GM19372 (cell line): ENCODE measurements around the gene NEK6.

ENCODE experiments used
- ATAC-seq: cut with Tn5 transposase; IDR thresholded peaks from one replicate; pipeline ENCODE4 v1.9.1; 2021; ENCODE audit warnings: mild to moderate bottlenecking, low read depth, moderate library complexity; ENCODE audit not compliant: unreplicated experiment

Gene NEK6

DNA sequence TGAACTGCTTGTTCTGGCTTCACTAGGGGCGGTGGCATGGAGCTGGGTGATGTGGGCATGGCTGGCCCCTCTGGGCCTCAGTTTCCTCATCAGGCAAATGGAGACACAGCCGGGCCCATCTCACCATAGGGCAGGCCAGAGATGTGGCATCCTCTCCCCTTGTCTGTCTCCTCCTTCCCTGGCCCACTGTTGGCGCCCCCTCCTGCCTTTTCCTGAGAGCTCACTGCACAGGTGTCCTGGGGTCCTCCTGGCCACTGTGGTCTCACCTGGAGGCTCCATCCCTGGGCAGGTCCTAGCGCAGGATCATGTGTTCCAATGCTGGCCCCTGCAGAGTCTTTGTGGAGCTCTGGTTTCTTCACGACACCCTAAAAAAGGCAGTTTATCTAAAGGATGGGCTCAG lies 53.5 kb downstream of the NEK6 start:
- no peak for ATAC-seq

DNA sequence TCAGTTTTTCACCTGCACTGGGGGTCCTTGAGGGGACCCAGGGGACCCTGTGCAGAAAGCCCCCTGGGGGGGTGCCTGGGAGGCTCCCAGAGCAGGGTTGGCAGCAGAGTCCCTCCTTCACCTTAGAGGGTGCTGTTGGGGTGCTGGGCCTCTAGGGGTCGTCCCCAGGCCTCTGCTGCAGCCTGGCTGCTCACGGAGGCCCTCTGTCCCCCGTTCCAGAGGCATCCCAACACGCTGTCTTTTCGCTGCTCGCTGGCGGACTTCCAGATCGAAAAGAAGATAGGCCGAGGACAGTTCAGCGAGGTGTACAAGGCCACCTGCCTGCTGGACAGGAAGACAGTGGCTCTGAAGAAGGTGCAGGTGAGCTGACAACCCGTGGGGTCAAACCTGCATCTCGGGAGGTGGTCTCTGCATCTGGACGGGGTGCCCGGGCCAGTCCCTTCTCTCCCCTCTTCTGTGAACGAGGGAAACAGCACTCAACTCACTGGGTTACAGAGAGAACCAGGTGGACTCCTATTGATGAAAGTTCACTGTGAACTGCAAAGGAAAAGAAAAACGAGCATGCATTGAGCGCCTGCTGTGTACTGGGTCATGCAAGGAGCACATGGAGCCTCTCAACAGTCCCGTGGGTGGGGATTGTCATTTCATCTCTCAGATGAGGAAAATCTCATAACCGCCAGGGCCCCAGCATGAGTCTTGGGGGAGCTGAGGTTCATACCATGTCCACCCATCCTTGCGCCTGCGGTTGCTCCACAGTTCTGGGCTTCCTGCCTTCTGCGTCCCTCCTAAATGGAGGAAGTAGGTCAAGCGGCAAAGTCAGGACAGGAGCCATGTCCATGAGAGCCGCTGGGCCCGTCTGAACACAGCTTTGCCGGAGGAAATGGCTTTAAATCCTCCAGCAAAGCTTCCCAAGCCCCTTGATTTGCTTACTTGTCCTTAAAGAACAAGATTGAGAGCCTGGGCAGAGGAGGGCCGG lies 54.8 kb downstream of the NEK6 start:
- no peak for ATAC-seq

DNA sequence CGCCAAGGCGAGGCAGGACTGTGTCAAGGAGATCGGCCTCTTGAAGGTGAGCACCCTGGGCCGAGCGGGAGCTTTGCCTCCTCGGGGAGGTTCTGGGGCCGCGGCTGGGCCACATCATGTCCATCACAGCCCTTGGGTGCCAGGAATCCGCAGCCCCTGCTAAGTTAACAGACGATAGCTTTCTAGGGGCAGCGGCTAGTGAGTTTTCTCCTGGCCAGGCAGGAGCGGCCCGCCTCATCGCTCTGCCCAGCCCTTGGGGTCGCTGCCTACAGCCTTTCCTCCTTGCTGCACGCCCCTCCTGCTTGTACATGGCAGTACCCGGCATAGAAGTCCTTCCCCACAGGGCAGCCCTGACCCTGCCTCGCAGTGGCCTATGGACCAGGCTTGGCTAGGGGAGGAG lies 56.2 kb downstream of the NEK6 start:
- ATAC-seq: no peak

DNA sequence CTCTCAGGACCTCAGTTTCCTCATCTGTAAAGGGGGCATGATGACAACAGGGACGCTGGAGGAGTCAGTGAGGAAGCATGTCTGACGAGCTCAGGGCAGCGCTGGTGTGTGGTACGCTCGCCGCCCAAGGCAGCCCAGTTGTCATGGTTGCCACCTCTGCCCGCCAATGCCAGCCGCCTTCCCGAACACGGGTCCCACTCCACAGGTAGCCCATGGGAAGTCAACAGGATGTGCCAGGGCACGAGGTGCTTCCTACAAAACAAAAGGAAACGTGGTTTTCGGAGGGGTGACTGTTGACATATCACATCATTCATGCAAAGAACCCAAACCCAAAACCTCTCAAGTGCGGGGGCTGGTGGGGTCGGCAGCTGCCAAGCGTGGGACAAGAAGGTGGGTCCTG lies 58.1 kb downstream of the NEK6 start:
- no peak for ATAC-seq

DNA sequence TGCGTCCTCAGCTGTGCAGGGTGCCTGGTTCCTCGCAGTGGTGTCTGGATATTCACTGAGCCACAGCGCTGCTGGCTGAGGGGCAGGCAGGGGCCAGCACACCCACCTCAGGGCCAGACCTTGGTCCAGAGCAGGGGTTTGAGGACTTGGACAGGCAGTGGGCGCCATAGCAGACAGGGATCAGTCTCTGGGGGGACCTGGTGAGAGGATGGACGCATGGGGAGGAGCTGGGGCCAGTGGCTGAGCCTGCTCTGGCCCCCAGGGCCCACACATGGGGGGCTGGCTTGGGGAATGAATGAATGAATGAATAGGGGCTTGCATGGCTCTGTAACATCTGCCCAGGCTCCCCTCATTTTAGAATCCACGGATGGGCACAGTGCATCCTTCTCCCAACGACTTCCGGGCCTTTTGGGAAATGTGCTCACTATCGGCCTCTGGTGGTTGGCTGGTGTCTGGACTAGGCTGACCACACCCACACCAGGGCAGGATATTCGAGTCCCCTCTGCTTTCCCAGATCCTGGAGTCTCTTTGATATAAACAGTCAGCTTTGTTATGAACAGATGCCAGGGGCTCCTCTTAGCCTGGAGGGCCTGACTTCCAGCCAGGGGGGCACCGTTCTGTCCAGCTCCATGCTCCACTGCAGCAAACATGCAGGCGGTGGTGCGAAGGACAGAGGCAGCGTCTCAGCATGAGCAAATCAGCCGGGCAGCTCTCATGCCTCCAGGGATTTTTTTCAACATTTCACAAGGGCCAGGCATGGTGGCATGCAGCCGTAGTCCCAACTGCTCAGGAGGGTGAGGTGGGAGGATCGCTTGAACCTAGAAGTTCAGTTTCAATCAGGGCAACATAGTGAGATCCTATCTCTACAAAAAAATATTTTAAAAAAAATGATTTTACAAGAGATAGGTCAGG lies 62.6 kb downstream of the NEK6 start:
- no peak for ATAC-seq

DNA sequence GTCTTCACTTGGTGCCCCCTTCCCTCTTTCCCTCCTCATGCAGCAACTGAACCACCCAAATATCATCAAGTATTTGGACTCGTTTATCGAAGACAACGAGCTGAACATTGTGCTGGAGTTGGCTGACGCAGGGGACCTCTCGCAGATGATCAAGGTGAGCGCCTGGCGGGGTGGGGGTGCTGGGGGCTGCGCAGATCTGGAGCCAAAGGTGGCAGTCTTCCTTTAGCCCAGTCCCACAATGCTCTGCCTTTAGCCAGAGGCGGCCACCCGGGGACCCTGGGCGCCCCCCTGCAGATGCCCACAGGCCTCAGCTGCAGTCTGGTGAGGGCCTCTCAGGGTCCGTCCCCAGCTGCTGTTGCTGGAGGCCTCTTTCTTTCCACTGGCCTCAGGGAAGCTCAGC lies 63.7 kb downstream of the NEK6 start:
- ATAC-seq: no peak

DNA sequence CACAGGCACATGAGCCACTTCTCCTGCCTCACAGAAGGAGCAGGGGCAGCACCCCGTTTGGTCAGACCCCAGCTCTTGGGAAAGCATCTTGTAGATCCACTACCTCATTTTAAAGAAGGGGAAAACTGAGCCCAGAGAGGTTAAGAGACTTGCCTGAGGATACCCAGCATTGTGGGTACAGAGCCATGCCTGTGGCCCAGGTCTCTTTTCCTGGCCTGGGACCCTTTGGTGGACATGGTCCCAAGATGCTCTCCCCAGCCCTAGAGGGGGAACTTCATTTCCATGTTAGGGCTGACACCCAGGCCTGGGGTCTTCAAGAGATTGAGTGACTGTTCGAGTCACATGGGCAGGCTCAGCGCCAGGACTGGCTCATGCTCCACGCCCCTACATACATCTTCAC lies 64.2 kb downstream of the NEK6 start:
- ATAC-seq: no peak

DNA sequence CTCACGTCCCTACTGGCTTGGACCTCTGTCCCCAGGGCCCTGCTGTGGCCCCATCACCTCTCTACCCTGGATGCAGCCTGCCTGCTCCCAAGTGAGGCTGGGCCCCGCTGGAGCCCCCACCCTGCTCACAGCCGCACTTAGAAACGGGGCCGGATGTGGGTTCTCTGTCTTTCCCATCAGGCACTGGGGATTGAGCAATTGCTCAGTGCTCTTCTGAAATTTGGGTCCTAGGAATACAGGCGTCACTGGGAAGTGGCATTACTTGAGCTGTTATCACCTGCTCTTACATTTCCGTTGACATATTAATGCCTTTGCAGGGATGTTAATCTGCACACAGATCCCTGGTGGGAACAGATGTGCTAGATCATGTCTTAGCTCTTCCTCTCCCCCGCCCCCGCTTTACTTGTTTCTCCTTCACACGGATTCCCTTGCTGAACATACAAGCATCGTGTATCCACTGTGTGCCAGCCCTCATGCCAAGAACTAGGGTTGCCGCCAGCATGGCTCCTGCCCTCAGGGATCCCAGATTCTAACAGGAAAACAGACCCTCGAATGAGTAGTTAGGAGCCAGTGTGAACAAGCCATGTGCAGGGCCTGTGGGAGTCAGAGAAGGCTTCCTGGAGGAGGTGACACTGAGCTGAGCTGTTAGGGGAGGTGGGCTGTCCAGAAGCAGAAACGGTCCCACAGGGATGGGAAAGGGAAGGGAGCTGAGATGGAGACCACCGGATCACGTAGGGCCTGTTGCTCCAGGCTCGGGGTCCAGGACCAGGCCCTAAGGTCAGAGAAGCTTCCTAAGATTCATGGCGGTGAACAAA lies 65.1 kb downstream of the NEK6 start:
- ATAC-seq: no peak

DNA sequence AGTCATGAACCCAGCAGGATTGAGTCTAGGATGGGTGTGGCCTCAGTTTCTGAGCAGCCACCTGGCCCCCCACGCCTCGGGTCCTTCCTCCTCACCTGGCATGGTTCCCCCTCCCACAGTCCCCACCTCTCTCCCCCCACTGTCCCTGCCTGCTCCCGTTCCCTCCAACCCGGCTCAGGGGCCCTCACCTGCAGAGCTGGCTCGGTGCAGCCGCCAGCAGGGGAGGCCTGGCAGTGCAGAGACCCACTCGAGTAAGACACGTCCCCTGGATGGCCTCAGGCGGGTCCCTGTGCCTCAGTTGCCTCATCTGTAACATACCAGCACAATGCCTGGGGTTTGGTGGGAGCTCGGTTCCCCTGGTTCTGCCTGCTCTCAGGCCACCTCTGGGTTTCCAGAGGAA lies 66.2 kb downstream of the NEK6 start:
- no peak for ATAC-seq

DNA sequence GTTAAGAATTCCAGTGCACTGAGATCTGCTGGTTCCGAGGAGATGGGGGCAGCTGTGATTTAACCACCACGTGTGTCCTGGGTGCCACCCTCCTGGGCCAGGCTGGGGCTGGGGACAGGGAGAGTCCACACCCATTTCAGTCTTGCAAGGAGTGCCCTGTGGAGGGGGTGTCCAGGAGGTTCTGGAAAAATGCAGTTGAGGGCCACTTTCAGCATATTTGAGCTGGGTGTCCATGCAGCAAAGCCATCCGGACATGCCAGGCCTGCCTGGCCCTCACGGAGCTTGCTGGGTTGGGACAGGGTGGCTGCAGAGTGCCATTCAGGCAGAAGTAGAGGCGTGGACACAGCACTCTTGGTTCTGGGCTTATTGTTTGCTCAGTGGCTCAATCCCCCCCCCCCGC lies 68.1 kb downstream of the NEK6 start:
- no peak for ATAC-seq

DNA sequence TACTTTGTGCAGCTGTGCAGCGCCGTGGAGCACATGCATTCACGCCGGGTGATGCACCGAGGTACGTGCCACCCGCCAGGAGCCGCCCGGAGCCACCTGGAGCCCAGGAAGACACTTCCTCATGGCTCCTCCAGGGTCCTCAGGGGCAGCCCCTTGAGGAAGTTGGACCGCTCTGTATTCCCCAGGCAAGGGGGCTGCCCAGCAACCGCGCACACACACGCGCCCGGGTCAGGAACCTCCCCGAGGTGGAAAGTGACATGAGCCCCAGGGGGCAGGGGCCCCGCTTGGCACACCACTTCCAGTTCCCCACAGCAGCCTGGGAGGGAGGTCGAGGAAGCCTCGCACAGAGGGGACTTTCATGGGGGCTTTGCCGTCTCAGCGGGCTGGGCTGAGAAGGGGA lies 68.6 kb downstream of the NEK6 start:
- no peak for ATAC-seq

DNA sequence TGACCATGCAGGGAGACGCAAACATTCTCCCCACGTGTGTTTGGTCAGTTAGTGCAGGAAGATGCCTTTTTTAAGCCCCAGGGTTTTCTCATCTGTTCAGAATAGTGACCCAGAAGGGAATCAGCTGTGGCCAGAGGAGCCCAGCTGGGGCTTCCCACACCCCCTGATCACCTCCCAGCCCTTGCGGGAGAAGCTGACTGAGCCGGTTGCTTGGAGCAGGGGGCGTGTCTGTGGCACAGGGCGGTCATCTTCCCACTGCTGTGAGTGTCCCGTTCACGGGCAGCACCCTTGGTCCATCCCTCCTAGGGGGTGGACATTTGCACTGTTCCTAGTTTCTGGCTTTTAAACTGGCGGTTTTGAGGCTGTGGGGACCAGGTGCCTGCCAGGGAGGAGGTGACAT lies 69.7 kb downstream of the NEK6 start:
- ATAC-seq: no peak

DNA sequence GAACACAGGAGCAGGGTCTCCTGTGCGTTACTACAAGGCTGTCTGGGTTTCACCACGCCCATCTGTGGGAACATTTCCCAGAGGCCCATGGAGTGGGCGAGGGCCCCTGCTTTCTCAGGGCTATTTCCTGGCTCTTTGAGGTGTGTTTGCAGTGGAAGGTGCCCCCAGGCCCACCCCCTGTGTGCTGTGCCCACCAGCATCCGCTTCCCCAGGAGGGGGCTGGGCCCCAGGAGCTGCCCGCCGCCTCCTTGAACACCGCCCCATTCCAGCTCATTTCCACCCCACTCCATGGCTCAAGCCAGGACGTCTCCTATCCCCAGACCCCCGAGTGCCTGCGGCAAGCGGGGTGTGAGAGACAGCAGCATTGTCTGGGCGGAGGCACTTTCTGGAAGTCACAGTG lies 70.5 kb downstream of the NEK6 start:
- no peak for ATAC-seq

DNA sequence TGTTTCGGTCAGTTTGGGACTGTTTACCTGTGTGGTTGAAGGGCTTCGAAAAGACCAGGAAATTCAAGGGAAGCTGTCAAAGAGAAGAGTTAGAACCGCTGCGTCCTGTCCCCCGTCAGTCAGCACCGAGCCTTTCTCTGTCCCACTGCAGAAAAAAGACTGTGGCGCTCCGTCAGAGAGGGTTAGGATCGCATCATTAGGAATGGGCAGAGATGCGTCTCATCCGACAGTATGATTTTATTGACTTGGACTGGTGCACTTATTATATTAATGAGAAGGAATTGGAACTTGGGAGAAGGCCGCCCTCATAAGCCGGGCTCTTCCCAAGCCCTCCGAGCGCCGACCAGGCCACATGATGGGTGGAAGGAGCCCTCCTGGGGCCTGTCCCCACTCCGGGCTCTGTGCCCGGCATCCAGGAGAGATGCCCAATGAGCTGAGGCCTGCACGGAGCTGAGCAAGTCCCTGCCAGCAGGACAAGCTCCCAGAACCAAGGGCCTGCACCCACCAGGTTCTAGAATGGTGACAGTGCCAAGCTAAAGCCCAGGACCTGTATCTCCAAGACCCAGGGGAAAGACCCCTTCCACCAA lies 71.5 kb downstream of the NEK6 start:
- no peak for ATAC-seq

DNA sequence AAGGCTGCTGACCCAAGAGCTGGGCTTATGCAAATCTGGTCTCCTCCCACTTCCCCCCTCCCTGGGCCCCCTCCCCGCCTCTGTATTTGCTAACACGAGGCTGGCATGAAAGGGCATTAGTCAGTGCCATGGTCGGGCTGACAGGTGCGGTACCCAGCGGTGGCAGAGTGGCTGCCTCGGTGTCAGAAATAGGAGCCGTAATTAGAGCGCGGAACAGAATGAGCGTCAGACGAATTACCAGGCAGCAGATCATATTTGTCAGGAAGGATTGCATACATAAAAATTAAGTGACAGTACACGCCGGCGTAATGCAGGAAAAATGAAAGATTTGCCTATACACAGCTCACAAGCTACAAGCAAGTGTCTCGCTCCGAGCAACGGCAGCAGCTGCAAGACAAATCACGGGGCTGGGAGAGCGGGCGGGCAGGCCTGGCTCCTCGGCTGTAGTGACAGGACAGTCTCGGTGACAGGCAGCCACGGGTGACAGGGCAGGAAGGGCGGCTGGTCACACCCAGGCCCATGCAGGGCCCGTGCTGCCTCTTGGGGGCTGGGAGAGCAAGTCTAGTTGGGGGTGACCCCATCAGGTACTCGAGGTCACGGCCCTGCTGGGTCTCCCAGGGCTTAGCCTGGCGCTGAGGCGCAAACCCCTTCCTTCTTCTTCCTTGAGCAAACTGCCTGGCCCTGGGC lies 72.4 kb downstream of the NEK6 start:
- no peak for ATAC-seq

DNA sequence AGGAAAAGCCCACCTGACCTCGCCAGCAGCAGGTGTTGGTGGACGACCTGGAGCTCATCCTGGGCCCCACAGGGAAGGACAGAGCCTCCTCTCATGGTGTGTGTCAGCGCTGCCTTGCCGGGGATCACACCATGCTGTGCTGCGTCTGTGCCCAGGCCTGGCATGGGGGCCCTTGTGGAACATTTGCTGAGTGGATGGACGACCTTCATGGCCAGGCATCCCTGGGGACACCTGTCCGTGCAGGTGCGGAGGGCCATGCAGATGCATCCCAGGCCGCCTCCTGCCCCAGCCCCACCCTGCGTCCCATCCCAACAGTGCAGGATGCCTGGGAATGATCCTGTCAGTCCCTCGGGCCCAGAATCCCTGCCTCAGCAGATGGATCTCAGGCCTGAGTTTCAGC lies 73.8 kb downstream of the NEK6 start:
- no peak for ATAC-seq

DNA sequence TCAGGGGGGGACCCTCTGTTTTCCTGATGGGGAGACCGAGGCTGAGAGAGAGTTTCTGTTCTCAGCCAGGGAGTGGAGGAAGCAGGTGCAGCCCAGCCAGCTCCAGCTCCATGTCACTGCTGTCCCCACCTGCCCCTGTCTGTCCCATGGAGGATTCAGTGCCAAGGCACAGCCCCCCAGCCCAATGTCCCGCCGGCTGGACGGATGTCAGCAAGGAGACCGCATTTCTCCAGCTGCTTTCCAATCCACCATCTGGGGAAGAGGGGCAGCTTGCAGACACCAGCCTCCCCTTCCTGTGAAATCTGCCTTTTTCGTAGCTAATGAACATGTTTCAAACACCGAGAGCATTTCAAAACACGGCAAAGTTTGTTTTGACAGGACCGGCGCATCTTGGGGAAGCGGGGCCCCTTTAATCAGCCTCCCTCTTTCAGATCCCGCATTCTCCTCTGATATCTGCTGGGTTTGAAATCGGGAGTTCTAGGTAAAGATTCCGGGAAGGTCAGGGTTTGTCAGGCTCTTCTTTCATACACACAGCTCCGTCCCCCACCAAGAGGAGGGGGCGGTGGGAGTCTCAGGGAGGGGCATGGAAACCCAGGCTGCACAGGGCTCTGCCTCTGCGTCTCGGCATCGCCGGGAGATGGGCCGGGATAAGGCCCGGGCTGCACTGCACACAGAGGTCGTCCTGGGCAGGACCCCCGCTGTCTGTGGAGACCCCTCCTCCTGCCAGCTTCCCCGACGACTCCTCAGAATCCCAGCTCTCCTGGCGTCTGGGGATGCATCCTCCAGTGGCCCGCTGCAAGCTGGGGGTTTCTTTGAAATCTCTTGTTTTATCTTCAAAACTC lies 74.8 kb downstream of the NEK6 start:
- no peak for ATAC-seq

DNA sequence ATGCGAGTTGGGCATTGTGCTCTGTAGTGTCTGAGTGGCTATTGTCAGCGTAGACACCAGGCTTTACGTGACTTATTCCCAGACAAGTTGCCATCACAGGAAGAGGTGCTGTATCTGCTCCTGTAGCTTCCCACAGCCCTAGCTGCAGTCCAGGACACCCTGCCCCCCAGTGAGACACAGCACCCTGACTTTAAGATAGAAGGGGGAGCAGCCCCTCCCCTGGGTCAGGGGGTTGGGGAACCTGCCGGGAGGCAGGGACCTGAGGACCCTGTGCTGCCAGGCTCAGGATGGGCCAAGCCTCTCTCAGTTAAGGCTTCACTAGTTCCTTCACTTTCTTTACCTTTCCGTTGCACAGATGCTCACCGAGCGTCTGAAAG lies 75.4 kb downstream of the NEK6 start:
- ATAC-seq: no peak
